Right lobe of liver (tissue), 4 donors: ENCODE measurements around the gene SH3BGRL2.

Experiments used
- CTCF ChIP-seq, 4 donors: fragments of 200-600 bp in 3 of 4; fragments of 450-650 bp in 1 of 4; IDR thresholded peaks; one replicate each; pipeline versions ENCODE4 v1.5.1 to v1.8.0; 2016 to 2022; ENCODE audit warnings: antibody characterized with exemption in 4 of 4, mild to moderate bottlenecking in 2 of 4
- POLR2A ChIP-seq: fragments of 450-650 bp; IDR thresholded peaks from one replicate; pipeline ENCODE4 v1.6.1; 2017; ENCODE audit warnings: antibody characterized with exemption, mild to moderate bottlenecking
- donor health status: DM: no; HTN: no; CAD: no.
- donor health status: DM: no; HTN: no; CAD: no.
- donor health status: DM: no; HTN: yes; CAD: no.

GRCh38 chr6:79734374-79734773, 103.2 kb downstream of the SH3BGRL2 start:
- no peak for TF ChIP-seq POLR2A
- TF ChIP-seq CTCF (IDR thresholded peaks at IDR 0.05), result no peak
